NOMO-1 treated with dmso at 0.1 percent for 144 hours (cell line): ENCODE data around the gene MAML1.
"Not testable (repeated sequence)": the region's sequence is repeated elsewhere in the genome, so short reads cannot be mapped to it uniquely, and the experiment has no call there.

ENCODE experiments used
- DNase-seq: peaks from one replicate; lab custom pipeline; 2025; ENCODE audit not compliant: unreplicated experiment; lab: John Stamatoyannopoulos, UW

The MAML1 gene

DNA sequence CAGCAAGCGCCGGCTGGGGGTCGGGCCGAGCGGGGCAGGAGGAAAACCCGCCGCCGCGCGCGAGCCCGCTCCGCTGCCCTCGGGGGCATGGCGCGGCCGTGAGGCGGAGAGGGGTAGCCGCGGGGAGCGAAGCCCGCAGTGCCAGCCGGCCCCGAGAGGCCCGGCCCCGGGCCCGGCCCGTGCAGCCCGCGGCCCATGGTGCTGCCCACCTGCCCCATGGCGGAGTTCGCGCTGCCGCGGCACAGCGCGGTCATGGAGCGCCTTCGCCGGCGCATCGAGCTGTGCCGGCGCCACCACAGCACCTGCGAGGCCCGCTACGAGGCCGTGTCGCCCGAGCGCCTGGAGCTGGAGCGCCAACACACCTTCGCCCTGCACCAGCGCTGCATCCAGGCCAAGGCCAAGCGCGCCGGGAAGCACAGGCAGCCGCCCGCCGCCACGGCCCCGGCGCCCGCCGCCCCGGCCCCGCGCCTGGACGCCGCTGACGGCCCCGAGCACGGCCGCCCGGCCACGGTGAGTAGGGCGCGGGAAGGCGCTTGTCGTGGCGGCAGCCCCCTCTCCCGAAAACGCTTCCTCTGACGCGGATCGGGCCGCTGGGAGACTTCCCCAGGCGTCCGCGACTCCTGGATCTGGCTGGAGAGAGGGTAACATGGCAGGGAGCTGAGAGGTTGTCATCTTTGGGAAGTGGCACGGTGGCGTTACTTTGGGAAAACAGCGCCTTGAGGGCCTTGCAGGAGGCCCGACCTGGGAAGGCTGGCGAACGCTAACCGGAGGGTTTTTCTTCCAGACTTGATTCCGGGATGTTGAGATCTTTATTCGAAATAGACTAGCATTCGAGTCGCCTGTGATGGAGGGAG is 523 bp downstream of the MAML1 start:
- no peak for DNase-seq

DNA sequence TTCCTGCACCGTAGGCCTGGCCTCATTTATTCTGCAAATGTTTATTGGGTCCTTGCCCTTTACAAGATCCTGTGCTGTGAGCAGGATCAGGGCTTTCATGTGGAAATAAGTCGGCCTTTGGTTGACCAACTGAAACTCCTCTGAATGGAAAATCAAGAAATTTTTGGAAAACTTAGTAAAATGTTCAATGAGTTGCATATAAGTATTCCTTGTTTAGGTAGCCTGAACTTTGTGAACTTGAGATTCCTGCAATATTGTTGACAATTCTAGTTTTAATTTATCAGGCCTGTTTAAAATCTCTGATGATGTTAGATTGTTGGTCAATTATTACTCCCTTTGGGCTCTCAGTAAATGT is 1.1 kb downstream of the MAML1 start:
- no peak for DNase-seq

DNA sequence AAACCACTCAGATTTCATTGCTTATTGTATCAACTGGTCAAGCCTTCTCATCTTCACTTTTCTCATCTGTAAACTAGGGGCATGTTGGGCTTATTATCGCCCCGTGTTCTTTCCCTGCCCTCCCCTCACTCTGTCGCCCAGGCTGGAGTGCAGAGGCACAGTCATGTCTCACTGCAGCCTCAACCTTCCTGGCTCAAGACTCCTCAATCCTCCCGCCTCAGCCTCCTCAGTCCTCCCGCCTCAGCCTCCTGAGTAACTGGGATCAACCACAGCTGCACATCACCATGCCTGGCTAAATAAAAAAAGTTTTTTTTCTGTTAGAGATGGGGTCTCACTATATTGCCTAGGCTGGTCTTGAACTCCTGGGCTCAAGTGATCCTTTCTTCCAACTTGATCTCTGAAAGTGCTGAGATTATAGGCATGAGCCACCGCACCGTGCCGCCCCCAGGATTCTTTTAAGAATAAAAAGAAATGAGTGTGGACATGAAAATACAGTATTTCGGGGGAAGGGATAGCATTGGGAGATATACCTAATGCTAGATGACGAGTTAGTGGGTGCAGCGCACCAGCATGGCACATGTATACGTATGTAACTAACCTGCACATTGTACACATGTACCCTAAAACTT is 2.0 kb downstream of the MAML1 start:
- DNase-seq: no peak

DNA sequence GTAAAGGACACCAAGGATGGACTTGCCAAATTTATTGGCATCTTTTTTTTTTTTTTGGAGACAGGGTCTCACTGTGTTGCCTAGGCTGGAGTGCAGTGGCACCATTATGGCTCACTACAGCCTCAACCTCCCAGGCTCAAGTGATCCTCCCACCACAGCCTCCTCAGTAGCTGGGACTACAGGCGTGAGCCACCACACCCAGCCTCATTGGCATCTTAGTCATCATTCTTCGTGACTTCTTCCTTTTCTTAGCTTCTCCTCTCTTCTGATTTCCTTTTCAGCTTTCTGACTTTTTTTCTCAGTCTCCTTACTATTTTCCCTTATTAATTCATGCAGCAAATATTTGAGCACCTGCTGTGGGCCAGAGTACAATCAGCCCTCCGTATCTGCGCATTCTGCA is 6.1 kb downstream of the MAML1 start:
- DNase-seq: no peak

DNA sequence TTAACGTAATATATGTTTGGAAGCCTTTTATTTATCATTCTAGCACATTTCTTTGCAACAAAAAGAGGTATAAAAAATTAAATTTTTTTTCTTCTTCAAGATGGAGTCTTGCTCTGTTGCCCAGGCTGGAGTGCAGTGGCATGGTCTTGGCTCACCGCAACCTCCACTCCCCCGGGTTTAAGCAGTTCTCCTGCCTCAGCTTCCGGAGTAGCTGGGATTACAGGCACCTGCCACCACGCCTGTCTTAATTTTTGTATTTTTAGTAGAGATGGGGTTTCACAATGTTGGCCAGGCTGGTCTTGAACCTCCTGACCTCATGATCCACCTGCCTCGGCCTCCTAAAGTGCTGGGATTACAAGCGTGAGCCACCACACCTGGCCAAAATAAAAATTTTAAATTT is 11.5 kb downstream of the MAML1 start:
- DNase-seq: not testable (repeated sequence)

DNA sequence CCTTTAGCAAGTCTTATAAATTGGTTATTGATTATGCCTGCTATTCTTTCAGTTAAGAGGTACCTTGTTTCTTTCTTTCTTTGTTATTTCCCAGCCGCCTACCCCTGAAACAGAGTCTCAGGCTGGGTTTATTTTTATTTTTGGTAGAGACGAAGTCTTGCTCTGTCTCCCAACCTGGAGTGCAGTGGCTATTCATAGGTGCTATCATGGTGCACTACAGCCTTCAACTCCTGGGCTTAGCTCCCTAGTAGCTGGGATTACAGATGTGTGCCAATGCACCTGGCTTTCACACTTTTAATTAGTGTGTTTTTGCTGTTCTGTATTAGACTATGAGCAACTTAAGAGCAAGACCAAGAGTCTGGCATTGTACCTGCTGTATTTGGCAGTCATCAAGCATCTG is 14.2 kb downstream of the MAML1 start:
- DNase-seq: no peak

DNA sequence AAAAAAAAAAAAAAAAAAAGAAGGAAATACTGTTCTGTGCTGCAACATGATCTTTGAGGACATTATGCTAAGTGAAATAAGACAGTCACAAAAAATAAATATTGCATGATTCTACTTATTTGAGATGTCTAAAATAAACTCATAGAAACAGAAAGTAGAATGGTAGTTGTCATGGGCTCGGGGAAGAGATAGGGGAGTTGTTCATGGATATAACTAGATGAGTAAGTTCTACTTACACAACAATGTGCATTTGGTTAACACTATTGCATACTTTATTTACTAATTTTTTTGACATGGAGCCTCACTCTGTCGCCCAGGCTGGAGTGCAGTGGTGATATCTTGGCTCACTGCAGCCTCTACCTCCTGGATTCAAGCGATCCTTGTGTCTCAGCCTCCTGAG is 15.2 kb downstream of the MAML1 start:
- no peak for DNase-seq

DNA sequence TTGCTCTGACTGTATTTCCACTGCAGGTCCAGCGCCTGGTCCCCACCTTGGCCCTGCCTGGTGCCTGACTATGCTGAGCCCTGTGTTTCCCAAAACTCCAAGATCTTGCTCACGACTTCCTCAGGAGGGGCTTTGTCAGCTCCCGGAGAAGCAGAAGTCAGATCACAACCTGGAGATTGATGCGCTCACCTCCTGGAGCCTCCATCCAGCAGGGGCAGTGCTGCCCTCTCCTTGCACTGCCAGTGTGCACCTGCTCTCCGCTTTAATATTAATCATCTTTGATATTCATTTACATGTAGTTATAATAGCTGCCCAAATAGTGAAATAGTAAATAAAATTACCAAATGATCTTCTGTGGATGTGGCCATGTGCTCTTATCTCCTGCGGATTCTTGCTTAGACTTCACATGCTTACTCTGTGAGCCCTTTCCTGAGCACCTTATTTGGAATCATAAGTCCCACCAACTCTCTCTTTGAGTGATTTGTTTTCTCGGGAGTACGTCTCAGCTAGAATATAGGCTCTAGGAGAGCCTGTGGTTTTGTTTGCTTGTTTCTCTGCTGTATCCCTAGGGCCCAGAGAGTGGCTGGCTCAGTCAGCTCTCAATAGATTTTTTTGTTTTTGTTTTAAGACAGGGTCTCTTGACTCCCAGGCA is 17.4 kb downstream of the MAML1 start:
- DNase-seq: no peak

DNA sequence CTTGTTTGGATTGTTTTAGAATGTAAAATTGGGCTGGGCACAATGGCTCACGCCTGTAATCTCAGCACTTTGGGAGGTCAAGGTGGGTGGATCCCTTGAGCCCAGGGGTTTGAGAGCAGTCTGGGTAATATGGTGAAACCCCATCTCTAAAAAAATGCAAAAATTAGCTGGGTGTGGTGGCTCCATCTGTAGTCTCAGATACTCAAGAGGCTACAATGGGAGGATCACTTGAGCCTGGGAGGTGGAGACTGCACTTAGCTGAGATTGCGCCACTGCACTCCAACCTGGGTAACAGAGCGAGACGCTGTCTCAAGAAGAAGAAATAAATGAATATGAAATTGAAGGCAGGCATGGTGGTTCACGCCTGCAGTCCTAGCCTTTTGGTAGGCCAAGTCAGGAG is 21.3 kb downstream of the MAML1 start:
- DNase-seq: no peak

DNA sequence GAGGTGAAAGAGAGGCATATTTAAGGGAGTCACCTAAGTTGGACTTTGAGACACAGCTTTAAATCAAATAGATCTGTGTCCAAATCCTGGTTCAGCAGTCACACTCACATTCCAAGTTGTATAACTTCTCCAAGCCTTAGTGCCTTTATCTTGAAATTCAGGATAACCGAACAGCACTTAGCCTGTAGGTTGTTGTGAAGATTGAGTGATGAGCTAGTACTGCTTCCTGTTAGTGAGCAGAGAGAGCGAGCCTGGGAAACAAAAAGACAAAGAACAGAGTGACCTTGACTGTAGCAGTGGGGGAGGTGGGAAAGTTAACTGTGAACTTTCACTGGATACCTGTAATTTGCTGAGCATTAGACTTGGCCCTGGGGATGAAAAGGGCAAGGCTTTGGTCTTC is 22.4 kb downstream of the MAML1 start:
- no peak for DNase-seq

DNA sequence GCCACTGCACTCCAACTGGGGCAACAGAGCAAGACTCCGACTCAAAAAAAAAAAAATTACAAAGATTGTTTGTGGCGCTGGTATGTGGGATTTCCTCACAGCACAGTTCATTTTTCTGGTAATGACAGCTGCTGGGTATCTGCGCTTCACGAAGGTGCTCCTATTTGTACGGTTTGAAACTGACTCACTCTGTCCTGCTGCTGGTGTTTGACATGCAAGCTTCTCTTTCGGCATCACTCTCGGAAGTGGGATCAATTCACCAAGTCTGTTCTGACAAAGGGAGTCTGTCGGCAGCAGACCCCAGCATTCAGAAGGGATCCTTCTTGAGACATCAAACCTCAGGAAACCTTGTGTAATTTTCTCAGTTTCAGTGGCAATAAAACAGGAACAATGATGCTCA is 26.3 kb downstream of the MAML1 start:
- DNase-seq: peak; percentile 79

DNA sequence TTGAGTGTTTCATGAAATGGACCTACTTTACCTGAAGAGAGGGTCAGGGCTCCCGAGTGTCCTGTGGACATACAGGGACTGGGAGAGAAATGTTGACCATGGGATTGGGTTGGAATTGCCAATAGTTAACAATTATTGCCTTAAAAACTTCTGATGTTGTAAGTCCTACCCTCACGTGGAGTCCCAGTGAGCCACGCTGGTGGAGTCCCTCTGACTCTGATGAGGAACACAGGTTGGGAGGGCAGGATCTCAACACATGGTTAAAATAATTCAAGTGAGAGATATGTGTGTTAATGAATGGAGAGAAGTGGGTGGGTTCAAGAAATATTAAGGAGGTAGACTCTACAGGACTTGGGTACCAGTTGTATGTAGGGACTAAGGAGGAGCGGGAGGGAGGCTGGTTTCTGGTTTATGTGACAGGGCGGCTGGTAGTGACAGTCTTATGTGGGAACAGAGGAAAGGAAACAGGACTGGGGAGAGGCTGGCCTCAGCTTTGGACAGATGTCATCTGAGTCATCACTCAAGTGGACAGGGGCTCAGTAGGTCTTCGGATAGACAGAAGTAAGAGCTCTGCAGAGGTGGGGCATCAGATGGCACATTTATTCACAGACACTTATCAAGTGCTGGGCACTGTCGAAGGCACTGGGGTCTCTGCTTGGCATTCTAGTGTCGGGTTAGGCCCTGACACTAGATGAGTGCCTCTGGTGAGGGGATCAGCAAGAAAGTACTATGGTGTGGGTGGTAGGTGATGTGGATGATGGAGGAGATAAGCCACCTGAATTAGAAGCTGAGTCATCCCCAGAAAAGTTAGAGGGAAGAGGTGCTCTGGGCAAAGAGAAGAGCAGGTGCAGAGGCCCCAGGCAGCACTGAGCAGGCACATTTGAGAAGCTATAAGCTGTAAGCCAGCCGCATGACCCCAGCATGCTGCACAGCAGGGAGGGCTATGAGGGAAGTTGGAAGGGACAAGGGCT is 27.2 kb downstream of the MAML1 start:
- no peak for DNase-seq

DNA sequence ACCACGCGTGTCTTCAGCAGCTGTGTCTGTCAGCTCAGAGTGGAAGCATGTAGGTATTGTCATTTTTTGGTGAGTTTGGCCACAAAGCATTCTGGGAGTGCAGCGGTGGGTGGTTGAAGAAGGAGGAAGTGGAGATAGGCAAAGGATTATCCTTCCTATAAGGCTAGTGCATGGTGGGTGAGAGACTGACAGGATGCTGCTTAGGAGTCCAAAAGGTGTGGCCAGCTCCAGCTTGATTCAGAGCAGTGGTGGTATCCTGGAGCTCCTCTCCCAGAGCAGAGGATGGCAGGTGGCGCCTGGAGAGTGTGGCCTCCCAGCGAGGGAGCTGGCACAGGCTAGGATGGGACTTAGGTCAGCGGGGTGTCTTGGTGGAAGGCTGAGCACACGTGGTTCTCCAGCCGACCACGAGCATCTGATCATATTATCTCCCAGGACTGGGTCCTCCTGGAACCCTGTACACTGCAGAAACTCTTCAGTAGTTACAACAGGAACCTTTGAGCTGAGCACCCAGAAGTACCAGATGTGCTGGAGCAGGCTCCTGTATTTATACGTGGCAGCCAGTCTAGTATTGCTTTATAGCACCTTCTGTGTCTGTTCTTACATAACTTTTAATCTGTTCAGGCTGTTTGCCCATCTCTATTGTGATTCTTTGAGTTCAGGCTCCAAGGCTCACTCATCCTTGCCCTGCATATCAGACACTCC is 29.6 kb downstream of the MAML1 start:
- DNase-seq: peak; percentile 33

DNA sequence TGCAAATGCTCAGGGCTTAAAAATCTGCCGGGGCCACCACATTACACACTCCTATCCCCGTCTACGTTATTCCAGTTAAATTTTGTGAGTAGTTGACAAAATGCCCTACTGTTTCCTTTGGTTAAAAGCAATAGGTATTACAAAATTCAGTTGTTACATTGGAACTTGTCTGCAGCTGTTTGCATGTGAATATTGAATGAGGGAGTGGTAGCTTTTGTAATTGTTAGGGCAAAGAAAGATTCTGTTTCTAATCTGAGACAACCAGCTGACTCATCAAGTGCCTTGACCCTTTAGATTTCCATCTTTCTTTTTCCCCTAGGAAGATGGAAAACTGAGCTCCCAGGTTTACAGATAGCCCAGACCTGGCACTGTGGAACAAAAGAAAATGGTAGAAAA is 30.2 kb downstream of the MAML1 start:
- no peak for DNase-seq

DNA sequence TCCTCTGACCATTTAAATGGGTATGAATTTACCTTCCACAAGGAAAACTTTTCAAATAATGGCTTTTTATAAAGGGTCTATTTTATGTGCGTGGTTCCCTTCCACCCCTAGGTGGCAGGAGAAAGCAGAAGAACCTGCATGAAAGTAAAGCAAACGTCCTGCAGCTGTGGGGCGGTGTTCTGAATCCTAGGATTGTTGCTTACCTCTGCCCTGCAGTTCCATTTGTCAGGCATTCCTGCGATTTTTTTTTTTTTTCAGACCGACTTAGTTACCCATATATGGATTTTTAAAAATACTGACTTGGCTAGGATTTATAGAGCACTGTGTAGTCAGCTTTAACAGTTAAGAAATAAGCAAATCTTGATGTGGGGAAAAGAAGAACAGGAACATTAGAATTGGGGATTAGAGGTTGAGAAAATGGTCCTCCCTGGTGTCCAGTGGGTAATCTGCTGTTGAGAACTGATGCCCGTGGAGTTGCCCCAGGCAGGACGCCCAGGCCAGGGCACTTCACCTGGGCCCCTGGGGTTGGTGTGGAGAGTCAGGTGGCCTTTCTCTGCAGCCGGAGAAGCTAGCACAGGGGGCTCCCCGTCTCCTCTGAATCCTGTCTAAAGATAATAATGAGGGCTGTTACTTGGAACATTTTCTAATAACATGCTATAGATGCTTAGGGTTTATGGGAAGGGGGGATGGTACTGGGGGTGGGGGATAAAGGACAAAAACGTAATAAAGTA is 30.8 kb downstream of the MAML1 start:
- DNase-seq: no peak

DNA sequence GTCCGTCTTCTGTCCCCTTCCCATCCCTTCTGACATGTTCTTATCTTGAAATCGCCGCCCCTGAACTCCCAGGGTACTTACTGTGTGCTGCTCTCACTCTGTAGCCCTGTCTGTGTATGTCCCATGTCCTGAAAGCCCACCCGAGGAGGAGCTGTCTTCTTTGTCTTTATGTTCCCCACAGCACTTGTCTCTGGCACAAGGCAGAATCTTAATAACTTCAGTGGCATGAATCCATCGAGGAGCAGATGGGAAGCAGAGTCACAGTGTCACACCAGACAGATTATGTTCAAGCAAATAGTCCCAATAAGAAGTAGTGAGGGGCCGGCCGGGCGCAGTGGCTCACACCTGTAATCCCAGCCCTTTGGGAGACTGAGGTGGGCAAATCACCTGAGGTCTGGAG is 31.4 kb downstream of the MAML1 start:
- DNase-seq: no peak

DNA sequence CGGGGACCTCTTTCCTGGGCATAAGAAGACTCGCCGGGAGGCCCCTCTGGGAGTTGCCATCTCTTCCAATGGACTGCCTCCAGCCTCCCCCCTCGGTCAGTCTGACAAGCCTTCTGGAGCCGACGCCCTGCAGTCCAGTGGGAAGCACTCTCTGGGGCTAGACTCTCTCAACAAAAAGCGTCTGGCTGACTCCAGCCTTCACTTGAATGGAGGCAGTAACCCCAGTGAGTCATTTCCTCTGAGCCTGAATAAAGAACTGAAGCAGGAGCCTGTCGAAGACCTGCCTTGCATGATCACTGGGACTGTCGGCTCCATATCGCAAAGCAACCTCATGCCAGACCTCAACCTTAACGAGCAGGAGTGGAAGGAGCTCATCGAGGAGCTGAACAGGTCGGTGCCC is 32.8 kb downstream of the MAML1 start:
- peak; percentile 40 for DNase-seq

DNA sequence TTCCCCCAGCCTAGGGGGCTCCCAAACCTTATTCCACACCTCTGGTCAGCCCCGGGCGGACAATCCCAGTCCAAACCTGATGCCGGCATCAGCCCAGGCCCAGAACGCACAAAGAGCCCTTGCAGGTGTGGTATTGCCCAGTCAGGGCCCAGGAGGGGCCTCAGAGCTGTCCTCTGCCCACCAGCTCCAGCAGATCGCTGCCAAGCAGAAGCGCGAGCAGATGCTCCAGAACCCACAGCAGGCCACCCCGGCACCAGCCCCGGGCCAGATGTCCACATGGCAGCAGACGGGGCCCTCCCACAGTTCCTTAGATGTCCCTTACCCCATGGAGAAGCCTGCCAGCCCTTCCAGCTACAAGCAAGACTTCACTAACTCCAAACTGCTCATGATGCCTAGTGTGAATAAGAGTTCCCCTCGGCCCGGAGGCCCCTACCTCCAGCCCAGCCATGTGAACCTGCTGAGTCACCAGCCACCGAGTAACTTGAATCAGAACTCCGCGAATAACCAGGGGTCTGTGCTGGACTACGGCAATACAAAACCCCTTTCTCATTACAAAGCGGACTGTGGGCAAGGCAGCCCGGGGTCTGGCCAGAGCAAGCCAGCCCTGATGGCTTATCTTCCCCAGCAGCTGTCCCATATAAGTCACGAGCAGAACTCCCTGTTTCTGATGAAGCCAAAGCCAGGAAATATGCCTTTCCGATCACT is 33.6 kb downstream of the MAML1 start:
- DNase-seq: no peak

DNA sequence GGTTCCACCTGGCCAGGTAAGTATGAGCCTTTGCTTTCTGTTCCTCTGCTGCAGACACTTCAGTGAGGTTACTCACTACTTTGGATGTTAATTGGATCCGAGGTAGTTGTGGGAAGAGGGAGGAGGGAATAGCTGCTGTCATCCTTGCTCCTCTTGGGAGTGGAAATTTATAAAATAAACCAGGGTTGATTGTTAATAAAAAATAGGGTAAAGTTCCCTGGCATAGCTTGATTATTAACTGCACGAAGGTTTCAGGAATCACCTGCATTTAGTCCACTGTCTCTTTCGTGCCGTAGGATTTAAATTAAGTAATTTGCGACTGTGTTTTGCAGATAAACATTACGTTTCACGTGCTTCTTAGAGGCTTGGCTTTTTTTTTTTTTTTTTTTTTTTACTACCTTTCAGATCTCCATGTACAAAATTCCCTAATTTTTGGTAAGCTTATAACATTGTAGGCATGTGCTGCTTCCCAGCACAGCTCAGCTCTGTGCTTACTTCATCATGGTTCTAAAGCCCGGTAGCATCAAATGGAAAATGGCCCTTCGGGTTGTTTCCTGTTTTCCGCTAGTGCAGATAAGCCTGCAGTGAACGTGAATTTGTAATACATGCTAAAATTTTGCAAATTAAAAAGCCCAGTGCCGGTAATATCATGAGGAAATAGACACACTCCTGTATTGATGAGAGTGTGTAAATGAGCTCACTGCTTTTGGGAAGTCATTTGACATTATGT is 34.3 kb downstream of the MAML1 start:
- no peak for DNase-seq
